HG02970 (cell line): ENCODE data around the gene IMPDH2.
A peak's percentile ranks its signal among the peaks of the same experiment; 100 is the strongest.

Experiments used
- ATAC-seq: cut with Tn5 transposase; IDR thresholded peaks from one replicate; pipeline ENCODE4 v1.9.1; 2021; ENCODE audit warnings: mild to moderate bottlenecking, moderate library complexity, moderate number of reproducible peaks; ENCODE audit not compliant: unreplicated experiment, low FRiP score

Gene IMPDH2

DNA sequence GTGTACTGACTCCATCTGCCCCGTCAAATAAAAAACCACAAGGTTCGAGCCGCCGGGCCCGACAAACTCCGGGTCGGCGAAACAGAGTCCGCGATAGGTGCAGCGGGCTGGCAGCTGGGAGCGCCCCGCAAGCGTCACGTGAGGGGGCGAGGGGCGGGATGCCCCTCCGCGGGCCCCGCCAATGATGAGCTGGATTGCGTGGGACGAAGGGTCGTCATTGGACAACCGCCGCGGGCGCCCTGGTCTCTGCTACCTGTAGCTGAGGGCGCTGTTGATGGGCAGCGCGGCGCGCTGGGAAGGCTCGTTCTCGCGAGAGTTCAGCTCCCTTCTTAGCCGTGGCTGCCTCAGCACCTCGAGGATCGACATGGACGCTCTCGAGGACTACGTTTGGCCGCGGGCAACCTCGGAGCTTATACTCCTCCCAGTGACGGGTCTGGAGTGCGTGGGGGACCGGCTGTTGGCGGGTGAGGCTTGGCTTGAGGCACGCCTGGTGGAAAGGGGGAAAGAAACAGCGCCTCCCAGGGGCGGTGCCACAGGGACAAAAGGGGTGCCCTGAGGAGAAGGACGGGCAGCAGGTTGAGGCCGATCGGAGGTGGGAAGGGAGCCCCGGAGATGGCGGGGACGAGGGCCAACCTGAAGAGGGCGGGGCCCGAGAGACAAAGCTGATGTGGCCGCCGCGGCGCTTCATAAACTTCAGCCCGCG is 22.0 kb downstream of the IMPDH2 start, which contains the start of gene WDR6:
TSS of gene WDR6 (plus strand) at position 324 of the 703 bp plus-strand sequence. CDS start at position 365, 41 bp downstream.
- peak; percentile 90 for ATAC-seq

DNA sequence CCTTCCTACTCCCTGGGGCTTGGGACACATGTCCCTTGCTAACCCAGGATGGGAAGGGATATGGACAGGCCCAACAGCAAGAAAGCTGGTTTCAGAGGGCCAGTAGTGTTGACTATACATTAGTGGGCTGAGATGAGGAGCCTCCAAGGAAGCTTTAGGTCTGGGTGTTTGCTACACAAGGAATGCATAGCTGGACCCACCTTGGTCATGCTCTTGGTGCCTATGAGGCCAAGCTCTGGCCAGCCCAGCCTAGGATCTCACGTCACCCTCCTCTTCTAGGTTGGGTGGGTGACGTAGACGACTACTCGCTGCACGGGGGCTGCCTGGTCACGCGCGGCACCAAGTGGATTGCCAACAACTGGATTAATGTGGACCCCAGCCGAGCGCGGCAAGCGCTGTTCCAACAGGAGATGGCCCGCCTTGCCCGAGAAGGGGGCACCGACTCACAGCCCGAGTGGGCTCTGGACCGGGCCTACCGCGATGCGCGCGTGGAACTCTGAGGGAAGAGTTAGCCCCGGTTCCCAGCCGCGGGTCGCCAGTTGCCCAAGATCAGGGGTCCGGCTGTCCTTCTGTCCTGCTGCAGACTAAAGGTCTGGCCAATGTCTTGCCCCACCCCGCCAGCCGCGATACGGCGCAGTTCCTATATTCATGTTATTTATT is 22.7 kb downstream of the IMPDH2 start:
- no peak for ATAC-seq

DNA sequence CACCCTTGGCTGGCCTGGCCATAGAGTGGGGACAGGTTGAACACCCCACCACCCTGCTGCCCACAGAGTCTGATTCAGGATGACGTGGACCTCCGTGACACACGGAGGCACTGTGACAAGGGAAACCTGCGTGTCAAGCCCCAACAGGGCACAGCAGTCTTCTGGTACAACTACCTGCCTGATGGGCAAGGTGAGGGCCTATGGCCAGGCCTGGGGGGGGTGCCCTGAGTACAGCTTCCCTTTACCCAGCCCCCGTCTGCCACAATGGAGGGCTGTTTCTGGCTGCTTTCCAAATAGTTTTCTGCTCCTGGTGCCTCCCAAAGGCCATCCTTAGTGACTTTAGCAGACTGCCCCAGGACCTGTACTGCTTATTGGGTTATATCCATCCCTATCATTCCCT is 23.2 kb downstream of the IMPDH2 start:
- ATAC-seq = no peak

DNA sequence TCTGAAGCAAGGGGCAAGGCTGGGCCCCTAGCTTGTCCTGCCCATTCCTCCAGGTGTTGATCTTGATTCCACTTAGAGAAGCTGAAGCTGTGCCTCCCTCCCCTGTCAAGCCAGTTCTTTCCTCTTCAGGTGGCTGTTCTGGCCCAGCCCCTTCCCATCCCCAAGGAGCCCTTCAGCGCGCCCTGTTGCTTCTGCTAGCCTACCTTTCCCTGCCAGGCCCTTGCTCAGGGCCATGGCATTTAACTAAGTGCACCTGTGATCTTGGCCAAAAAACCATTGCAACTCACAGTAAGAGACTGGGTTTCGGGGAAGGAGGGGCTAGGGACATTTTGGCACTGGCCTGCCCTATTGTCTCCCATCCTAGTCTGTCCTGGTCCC is 23.9 kb downstream of the IMPDH2 start:
- no peak for ATAC-seq

DNA sequence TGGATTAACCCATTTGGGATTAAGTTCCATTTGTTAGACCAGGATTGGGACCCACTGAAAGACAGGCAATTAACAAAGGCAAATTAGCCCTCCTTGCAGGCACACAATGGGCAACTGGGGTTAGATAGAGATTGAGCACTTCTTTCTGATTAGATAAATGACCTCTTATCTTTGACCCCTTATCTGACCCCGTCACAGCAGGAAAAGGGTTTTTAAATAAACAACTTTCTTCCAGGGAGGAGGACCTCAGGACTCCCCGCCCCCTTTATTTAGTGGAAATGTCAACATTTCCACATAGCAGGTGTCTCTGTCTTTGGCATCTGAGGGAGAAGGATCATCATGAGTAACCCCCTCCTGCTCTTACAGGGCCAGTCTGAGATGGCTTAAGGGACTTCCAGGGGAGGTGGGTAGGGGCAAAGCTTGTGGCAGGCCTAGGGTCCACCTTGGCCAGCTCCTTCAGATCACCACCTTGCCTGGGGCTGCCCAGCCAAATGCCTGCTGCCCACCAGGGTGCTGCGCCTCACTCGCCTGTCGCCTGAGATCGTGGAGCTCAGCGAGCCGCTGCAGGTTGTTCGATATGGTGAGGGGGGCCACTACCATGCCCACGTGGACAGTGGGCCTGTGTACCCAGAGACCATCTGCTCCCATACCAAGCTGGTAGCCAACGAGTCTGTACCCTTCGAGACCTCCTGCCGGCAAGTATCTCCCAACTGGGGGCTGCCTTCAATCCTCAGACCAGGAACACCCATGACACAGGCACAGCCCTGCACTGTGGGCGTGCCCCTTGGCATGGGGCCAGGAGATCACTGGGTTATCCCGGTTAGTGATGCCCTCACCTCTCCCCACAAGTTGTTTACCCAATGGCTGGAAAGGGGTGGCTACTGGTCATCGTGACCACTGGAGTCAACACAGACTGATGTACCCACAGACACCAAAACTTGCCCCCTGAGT is 24.6 kb downstream of the IMPDH2 start:
- no peak for ATAC-seq

DNA sequence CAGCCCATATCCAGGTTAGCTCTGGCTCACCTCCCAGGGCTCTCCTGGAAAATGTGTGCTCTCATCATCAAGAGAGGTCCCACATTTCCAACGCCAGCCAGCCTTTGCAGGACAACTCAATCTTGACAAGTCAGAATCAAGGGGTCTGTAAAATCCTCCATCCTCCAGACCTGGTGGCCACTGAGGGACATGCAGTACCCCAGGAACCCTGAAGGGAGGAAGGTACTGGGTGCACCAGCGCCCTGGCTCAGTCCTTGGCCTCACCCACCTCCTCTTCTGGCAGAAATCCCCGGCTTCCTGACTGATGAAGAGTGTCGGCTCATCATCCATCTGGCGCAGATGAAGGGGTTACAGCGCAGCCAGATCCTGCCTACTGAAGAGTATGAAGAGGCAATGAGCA is 28.0 kb downstream of the IMPDH2 start:
- no peak for ATAC-seq

DNA sequence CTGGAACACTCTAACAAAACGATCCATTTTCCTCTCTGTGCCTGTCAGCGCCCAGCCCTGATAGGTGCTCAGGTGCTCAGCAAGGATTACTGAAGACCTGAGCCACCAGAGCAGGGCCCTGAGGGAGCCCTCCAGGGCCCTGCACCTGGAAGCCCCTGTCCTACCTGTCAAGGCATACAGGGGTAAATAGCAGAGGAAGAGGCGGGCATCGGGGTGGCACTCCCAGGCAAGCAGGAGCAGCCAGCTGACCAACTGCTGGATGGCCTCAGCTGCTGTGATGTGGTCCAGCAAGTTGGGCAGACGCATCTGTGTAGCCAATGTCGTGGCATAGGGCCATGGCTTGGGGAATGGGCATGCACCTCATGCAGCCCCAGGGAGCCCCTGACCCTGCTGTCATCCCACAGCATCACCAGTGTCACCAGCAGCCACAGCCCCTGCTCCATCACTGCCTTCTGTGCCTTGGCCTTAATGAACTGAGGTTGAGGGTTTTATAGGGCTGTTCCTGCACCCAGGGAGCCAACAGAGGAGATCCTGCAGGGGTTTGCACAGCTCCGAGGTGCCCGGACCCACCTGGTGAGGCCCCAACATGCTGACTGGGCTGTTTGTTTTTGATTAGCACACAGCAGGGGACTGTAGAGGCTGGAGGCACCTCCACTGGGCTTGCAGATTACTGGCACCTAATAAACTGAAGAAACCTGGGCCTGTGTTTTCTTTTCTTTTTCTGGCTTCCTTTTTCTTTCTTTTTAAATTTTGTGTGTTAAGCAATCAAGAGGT is 29.9 kb downstream of the IMPDH2 start:
- ATAC-seq = no peak

DNA sequence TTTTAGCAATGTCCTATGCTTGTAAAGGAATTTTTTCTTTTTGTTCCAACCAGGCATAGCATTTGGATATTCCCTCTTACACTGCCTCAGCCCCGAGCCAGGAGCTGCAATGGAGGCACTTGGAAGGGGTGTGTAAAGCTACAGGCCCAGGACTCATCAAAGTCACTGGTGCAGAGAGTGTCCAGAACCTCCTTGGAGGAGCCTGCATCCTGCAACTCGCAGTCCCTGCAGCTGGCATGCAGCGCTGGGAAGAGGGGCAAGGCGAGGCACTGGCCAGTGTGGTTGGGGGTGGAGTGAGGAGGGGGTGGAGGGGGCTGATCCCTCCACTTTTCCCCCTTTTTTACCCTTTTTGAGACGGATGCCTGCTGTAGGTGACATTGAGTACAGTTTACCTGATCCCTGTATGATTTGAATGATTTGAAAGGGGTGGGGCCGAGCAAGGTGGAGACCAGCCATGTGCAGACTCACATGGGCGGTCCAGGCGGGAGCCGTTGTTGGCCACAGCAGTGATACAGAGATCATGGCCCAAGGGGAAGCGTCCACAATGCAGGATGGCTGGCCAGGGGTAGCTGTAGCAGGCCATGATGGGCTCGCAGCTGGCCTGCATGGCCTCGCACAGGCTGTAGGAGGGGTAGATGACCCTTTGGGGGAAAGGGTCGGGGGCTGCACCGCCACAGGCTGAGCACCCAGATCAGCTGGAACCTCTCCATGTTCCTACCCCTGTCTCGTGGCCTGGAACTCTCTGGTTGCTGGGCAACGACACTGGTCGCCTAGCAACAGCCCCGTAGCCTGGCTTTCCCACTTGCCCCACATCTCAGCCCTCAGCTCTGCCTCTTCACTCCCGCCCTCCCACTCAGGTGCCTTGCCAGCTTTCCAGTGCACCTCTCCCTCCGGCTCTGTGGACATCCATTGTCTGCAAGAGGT is 31.2 kb downstream of the IMPDH2 start:
- no peak for ATAC-seq

DNA sequence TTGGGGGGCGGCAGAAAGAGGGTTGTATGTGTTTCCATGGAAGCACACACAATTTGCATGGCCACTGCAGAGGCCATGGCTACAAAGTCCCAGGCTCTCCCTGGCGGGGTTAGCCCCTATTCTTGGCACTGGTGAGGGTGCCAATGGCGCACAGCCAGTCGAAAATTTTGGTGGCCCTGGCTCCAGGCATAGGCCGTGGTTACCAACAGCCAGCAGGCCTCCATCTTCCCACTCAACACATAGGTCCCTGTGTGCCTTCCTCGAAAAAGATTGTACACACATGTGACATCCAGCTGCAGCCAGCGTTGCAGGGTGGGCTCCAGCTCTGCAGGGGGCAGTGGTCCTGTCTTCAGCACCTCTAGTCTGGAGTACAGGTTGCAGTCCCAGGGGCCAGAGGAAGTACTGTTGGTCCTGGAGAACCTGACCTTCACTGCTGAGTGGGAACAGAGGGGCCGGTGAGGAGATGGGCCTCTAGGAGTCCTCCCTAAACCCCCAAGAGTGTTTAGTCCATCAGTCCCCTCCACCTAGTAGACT is 32.0 kb downstream of the IMPDH2 start:
- ATAC-seq = no peak

DNA sequence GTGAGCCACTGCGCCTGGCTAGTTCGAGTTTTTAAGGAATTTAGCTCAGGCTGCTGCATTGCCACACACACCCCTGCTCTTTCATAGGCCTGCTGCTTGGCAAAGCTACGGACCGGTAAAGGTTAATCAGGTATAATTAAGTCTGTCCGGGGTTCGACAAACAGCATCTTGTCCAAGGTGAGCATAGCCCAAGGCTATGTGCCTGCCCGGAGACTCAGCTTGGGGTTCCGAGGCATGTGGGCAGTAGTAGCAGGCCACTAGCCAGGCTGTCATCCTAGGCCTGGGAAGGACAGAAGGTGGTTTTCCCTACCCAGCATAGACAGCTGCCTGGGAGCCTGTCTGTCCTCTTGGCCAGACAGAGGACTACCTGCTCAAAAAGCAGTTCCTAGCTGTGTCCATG is 32.6 kb downstream of the IMPDH2 start:
- ATAC-seq = no peak

DNA sequence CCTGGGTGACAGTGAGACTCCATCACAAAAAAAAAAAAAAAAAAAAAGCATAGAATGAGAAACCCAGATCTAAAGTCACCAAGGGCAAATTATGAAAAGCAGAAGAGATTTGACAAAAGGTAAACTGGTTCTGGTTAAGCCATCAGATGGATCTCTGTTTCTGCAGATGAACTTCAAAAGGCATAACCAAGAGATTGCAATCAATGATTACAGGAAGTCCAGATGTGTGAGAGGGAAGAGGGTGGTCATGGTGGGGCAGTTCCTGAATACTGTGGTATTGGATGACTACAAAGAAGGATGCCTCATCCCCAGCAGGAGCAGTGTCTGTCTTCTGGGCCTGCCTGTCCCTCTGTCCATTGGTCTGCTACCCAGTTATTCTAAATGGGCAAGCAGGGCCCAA is 35.4 kb downstream of the IMPDH2 start:
- no peak for ATAC-seq

DNA sequence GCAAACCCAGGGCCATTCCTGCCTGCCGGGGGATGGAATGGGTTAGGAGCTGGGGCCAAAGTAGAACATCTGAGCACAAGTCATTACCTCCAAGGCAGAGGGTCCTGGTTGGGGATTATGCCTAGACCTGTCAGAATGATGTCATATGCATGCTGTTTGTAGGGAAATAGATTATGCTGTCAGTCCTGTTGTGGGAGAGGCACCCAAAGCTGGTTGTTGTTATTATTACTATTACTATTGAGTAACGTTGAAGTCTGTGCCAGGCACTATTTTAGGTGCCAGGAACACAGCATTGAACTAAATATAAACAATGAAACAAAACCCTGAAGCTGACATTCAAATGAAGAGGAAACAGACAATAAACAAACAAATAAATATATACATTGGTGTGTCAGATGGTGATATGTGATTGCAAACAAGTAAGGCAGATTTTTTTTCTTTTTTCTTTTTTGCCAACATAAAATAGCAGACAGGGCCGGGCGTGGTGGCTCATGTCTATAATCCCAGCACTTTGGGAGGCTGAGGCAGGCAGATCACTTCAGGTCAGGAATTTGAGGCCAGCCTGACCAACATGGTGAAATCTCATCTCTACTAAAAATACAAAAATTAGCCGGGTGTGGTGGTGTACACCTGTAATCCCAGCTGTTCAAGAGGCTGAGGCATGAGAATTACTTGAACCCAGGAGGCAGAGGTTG is 37.2 kb downstream of the IMPDH2 start:
- ATAC-seq = no peak

DNA sequence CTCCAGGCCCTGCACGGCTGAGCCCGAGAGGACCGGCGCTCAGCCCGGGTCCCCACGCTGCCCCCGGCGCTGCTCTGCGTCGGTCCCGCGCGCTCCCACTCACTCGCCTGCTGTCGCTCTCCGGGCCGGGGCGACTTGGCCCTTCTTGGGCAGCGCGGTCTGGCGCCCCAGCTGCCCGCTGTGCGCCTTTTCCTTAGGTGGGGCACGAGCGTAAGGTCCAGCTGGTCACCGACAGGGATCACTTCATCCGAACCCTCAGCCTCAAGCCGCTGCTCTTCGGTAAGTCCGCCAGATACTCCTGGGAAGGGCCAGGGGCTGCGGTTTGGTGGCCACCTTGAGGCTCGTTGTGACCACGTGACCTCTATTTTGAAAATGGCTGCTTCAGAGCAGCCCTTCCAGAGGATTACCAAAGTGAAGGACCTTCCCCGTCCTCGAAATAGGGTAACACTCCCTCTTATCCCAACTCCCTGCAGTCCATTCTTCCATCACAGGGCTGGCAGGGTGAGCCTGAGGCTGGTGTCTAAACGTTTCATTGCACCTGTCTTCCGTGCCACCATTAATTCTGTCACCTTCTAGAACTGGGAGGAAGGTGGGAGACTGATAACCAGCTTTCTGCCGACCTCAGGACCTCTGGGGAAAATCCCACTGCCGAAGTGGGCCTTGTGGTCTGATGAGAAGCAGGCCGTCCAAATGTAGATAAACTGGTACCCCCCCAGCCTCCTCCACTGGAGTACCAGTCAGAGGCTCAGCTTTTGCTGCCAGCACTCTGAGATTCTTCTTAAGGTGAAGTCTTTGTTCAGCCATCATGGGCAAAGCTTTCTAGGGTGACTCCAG is 38.3 kb downstream of the IMPDH2 start:
- no peak for ATAC-seq

DNA sequence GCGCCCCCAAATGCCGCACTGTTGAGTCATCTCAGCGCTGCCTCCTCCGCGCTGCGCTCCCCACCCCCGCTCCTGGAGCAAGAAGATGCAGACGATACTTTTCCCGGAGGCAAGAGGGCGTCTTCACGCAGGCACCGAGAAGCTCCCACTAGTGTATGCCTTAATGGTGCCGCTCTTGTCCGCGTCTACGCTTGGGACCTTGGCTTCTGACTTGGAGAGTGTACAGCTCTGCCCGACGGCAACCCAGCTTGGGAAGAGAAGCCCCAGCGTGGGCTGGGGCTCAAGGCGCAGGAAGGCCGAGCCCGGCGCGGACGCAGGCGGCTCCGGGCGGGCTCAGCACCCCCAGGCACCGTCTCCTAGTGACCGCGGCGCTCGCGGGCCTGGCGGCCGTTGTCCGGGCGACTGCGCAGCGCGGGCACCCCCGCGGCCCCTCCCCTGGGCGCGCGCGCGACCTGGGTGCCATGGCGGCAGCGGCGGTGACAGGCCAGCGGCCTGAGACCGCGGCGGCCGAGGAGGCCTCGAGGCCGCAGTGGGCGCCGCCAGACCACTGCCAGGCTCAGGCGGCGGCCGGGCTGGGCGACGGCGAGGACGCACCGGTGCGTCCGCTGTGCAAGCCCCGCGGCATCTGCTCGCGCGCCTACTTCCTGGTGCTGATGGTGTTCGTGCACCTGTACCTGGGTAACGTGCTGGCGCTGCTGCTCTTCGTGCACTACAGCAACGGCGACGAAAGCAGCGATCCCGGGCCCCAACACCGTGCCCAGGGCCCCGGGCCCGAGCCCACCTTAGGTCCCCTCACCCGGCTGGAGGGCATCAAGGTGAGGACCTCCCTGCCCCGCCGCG is 39.2 kb downstream of the IMPDH2 start, which contains the start of gene P4HTM:
TSS of gene P4HTM (plus strand) at position 446 of the 840 bp plus-strand sequence. CDS start at position 462, 16 bp downstream.
- ATAC-seq = no peak

DNA sequence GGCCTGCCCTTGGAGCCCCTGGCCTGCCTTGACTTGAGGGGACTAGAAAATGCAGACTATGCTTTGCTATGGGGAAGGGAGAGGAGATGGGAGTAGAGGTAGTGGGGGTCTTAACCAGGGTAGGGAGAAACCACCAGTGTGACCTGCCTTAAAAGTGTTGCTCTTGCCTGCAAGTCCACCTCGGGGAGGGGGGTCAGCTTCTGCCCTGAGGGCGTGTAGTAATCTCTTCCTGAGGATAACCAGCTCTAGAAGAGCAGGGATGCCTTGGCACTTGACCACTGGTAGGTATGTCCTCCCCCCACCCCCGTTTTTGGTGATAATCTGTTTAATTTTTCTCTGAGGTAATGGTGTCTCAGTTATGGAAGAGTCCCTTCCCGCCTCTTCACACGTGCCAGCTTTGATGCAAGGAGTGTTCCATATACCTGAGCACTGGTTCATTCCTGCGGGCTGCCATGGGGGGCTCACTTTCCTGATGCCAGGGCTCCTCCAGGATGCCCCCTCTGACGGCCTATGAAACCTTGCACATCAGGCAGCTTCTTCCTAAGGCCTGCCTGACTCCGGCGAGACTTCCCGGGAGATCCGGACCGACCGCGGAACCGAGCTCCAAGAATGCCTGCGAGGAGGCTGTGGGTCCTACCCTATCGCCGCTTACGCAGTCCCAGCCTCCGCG is 39.9 kb downstream of the IMPDH2 start:
- no peak for ATAC-seq

DNA sequence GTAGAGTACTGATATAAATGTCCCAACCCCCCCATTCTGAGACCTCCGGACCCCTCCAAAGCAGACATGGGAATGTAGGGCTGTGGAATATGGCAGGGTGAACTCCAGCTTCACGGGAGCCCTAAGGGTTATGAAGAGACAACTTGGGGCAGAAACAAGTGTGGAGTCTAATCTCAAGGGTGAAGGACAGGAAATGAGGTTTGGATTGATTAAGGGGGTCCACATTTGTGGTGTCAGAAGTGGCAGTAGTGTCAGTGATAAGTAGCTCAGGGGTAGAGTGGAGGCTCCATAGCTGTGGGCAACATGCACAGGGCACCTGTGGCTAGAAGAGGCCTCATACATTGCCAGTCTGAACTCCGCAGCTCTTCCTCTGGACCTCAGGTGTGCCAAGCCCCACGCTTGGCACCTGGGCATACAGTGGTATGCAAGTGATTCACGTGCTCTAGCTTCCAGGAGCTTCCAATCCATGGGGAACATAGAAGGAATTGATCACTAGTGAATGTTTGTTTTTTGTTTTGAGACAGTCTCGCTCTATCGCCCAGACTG is 43.3 kb downstream of the IMPDH2 start:
- no peak for ATAC-seq
